K562 (cell line): ENCODE measurements around the gene ETNK2. TPM values are rescaled to one million over a fixed set of nuclear protein-coding genes. Genes with fewer than 3 reads are reported as not detected.

ENCODE experiments used
- C11orf30 ChIP-seq: fragments of 450-650 bp; IDR thresholded peaks from 2 replicates; pipeline ENCODE4 v1.6.1; 2016; ENCODE audit warnings: low read depth, mild to moderate bottlenecking
- ETS1 ChIP-seq: conservative IDR thresholded peaks from 2 replicates; pipeline ENCODE4 v1.6.1; 2011; ENCODE audit warnings: low read depth, mild to moderate bottlenecking, low read length; ENCODE audit not compliant: control insufficient read depth
- GABPB1 ChIP-seq: sonication (generic); formaldehyde crosslinking; IDR thresholded peaks from 2 replicates; pipeline ENCODE4 v1.8.0; 2022; ENCODE audit warnings: mild to moderate bottlenecking, missing genetic modification reagents
- HINFP ChIP-seq: fragments of 450-650 bp; conservative IDR thresholded peaks from 2 replicates; pipeline ENCODE4 v1.6.1; 2016; ENCODE audit warnings: missing genetic modification characterization, low read depth, mild to moderate bottlenecking, control low read depth, missing compliant biosample characterization
- KHSRP ChIP-seq: fragments of 450-650 bp; IDR thresholded peaks from 2 replicates; pipeline ENCODE4 v1.6.1; 2017
- KLF6 ChIP-seq: fragments of 250-450 bp; sonication (Bioruptor Pico); IDR thresholded peaks from 2 replicates; pipeline ENCODE4 v1.4.0; 2020; ENCODE audit warnings: mild to moderate bottlenecking, moderate library complexity, borderline replicate concordance
- MBD2 ChIP-seq: sonication (generic); IDR thresholded peaks from 2 replicates; pipeline ENCODE4 v1.6.1; 2016; ENCODE audit warnings: low read depth, borderline replicate concordance
- PHB ChIP-seq: fragments of 250-450 bp; sonication (Bioruptor Pico); IDR thresholded peaks from 2 replicates; pipeline ENCODE4 v1.5.0; 2021
- POLR3G ChIP-seq: IDR thresholded peaks from 2 replicates; pipeline ENCODE4 v1.6.1; 2011; ENCODE audit not compliant: insufficient read length, insufficient replicate concordance; ENCODE audit errors: extremely low read depth
- PRDM10 ChIP-seq: fragments of 450-650 bp; IDR thresholded peaks from 2 replicates; pipeline ENCODE4 v1.6.1; 2018; ENCODE audit not compliant: partially characterized antibody
- SMARCA4 ChIP-seq: fragments of 450-650 bp; IDR thresholded peaks from 2 replicates; pipeline ENCODE4 v1.6.1; 2016
- STAT6 ChIP-seq: sonication (generic); formaldehyde crosslinking; IDR thresholded peaks from 2 replicates; pipeline ENCODE4 v1.8.1; 2023; ENCODE audit warnings: mild to moderate bottlenecking, missing genetic modification reagents
- TBP ChIP-seq: optimal IDR thresholded peaks from 2 replicates; pipeline ENCODE3; 2011; ENCODE audit warnings: low read depth, low read length, improper control_type of control experiment
- XRCC4 ChIP-seq: IDR thresholded peaks from one replicate; pipeline ENCODE4 v1.6.1; 2011; ENCODE audit not compliant: insufficient read depth, insufficient read length; ENCODE audit errors: extremely low read depth
- ZFP30 ChIP-seq: fragments of 250-450 bp; sonication (Bioruptor Pico); IDR thresholded peaks from 2 replicates; pipeline ENCODE4 v1.8.0; 2022; ENCODE audit warnings: moderate library complexity, mild to moderate bottlenecking, inconsistent platforms, borderline replicate concordance
- ZFPM2 ChIP-seq: fragments of 250-450 bp; sonication (Bioruptor Pico); IDR thresholded peaks from 2 replicates; pipeline ENCODE4 v1.5.1; 2022; ENCODE audit warnings: mild to moderate bottlenecking
- ZFX ChIP-seq: sonication (generic); formaldehyde crosslinking; IDR thresholded peaks from 2 replicates; pipeline ENCODE4 v1.8.0; 2022; ENCODE audit warnings: mild to moderate bottlenecking, missing genetic modification reagents, moderate library complexity
- ZNF174 ChIP-seq: fragments of 250-450 bp; sonication (Bioruptor Pico); IDR thresholded peaks from 2 replicates; pipeline ENCODE4 v1.4.0; 2020; ENCODE audit warnings: mild to moderate bottlenecking
- ZNF232 ChIP-seq: sonication (generic); formaldehyde crosslinking; IDR thresholded peaks from 2 replicates; pipeline ENCODE4 v1.8.0; 2022; ENCODE audit warnings: mild to moderate bottlenecking, missing genetic modification reagents
- ZNF655 ChIP-seq: fragments of 250-450 bp; sonication (Bioruptor Pico); IDR thresholded peaks from 2 replicates; pipeline ENCODE4 v1.5.0; 2021
- polyA plus RNA-seq, 8 experiments: library from polyadenylated mRNA; depleted of rRNA in 4 of 8; stranded (reverse) in 5 of 8; unstranded in 3 of 8; fragments of >200 nt; fragmentation: Nextera tagmentation in 2 of 8; fragmentation: Illumina TruSeq in 1 of 8; extraction: Ambion mirVana in 2 of 8; extraction: Trizol in 1 of 8; gene quantifications; 2 replicates each; pipeline versions ENCODE4 v1.2.1 to v1.2.3, GENCODE V29; 2011 to 2014; ENCODE audit warnings: inconsistent platforms in 1 of 8, missing spikeins in 1 of 8
- total RNA-seq, 7 experiments: library from RNA; depleted of rRNA in 6 of 7; stranded (reverse); fragments of >200 nt in 6 of 7; fragmentation: Illumina TruSeq in 2 of 7; extraction: Trizol in 2 of 7; gene quantifications; 2 replicates each; pipeline versions ENCODE4 v1.2.1 to v1.2.3, GENCODE V29; 2011 to 2021; ENCODE audit warnings: low replicate concordance in 1 of 7

ETNK2 gene
- total and polyA plus RNA-seq, 9 of the 15 experiments (the other 6 are each of a cell fraction or from before 2014, with no cell fraction given) = 0.03 to 0.38 (median 0.13) TPM; not detected in 4

- TF ChIP-seq PRDM10 (no peak), ZFX (no peak), GABPB1 (CRISPR knock-in tag) (no peak), C11orf30 (no peak), ZNF232 (CRISPR knock-in tag) (no peak), KHSRP (no peak), SMARCA4 (no peak), POLR3G (no peak), ZFP30 (CRISPR knock-in tag) (no peak), MBD2 (no peak), XRCC4 (no peak), TBP (no peak), ETS1 (no peak), ZNF174 (CRISPR knock-in tag) (0 out of 2 replicates have a peak, but pooled peaks have one; percentile 79), HINFP (no peak), ZFPM2 (CRISPR knock-in tag) (no peak), ZNF655 (CRISPR knock-in tag) (no peak), KLF6 (peak; percentile 97), STAT6 (CRISPR knock-in tag) (no peak), PHB (CRISPR knock-in tag) (no peak)
Observed at GRCh38 chr1:204171751-204172178, 19.9 kb upstream of the ETNK2 start (continued).
